CD1c-positive myeloid dendritic cell (primary cell): ENCODE measurements around the gene HM13.
A peak's percentile ranks its signal among the peaks of the same experiment; 100 is the strongest.
"Not testable (repeated sequence)": the region's sequence is repeated elsewhere in the genome, so short reads cannot be mapped to it uniquely, and the experiment has no call there.

Experiments
- DNase-seq: peaks from one replicate; pipeline ENCODE4 v3.0.0-alpha.2; 2016; ENCODE audit errors: extremely low spot score

The HM13 gene

DNA sequence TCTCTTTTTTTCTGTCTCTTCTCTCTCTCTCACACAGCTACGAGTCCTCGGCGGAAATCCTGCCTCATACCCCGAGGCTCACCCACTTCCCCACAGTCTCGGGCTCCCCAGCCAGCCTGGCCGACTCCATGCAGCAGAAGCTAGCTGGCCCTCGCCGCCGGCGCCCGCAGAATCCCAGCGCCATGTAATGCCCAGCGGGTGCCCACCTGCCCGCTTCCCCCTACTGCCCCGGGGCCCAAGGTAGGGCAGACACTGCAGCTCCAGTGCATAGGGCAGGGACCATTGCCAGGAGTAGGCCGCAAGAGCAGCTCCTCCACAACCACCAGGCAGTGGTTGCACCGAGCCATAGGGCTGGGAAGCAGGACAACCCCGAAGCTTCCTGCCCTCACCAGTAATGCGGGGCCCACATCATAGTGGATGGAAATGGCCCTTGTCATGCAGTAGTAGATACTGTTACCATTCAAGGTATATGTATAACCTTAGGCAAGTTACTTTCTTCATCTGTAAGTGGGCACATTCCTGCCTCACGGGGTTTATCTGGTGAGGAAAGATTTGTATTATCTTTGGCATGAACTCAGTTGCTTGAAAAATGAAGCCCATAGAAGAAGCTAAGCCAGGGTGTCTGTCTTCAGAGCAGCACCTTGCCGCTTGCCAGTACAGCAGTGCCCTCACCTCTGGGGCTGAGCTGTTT is 53.9 kb downstream of the HM13 start:
- DNase-seq, result no peak

DNA sequence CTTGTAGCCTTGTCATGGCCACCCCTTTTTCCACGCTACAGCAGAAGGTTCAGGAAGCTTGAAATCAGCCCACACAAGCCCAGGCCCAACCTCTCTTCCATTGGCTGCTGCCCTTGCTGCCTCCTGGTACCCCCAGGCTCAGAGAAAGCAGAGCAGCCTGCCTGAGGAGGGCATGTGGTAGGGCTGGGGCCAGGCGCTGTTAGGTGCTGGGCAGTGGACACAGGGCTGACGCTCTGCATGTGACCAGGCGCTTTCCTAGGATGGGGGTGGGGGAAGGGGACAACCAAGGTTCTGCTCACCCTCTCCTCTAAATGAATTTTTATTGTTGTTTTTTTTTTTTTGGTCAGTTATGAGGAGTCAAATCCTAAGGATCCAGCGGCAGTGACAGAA is 54.5 kb downstream of the HM13 start:
- DNase-seq, result no peak

DNA sequence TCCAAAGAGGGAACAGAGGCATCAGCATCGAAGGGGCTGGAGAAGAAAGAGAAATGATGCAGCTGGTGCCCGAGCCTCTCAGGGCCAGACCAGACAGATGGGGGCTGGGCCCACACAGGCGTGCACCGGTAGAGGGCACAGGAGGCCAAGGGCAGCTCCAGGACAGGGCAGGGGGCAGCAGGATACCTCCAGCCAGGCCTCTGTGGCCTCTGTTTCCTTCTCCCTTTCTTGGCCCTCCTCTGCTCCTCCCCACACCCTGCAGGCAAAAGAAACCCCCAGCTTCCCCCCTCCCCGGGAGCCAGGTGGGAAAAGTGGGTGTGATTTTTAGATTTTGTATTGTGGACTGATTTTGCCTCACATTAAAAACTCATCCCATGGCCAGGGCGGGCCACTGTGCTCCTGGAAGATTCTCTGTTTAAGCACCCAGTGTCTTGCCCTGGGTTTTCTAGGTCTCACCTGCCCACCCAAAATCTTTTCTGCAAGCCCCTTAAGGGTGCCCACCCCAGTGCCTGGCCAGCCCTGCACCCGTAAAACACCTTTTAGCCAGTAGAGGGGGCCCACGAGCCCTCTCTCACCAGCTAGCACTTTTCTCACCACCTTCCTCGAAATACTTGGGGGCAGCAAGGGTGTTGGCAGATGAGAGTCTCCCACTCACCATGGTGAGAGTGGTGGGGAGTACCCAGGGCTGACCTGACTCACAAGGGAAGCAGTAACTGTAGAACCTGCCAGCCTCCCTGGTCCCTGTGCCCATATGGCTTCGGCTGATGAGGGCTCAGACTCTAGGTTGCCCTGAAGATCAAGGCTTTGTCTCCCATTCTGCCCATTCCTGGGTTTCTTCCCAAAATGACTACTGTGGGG is 55.1 kb downstream of the HM13 start:
- DNase-seq, result peak; percentile 53

GRCh38 chr20:31570021-31570463 is 55.8 kb downstream of the HM13 start:
- peak; percentile 36 for DNase-seq

GRCh38 chr20:31570735-31571617 is 56.7 kb downstream of the HM13 start:
- no peak for DNase-seq

- DNase-seq, result no peak
These were observed 57.9 kb downstream of the HM13 start for GRCh38 chr20:31572042-31572700.

DNA sequence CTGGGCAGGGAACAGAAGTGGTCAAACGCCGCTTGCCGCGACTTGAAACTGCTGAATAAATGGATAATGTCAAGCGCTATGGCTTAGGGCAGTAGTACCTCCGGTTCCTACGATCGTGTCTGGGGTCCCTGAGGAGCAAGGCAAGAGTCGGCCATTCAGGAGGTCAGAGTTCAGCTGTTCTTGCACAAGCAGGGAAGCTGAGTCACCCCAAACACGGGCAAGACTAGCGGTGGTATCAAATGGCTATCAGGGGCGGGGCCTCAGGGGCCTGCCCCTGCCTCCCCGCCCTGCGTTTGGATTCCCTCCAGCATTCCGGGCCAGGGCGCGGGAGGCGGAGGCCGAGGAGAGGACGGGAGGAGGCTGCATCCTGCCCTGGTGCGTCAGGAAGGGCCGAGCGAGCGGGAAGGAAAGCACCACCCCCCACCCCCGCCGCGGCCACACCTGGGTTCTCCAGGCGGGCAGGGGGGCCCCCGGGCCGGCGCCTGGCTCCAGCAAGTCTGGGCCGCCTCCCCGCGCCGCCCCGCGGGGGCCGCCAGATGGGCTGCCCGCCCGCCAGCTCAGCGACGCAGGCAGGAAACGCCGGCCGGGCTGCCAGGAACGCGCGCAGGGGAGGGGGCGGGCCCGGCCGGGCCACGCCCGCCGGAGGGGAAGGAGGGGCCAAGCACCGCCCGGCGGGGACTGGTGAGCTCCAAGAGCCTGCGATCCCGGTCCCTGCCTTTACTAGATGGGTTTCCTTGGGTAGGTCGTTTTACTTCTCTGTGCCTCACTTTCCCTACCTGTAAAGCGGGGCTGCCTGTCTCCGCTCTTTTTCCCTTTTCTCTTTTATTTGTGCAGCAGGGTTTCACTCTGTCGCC is 58.7 kb downstream of the HM13 start:
- DNase-seq, result peak; percentile 95

- DNase-seq, result no peak
These were observed 59.5 kb downstream of the HM13 start for GRCh38 chr20:31573555-31574321.

DNA sequence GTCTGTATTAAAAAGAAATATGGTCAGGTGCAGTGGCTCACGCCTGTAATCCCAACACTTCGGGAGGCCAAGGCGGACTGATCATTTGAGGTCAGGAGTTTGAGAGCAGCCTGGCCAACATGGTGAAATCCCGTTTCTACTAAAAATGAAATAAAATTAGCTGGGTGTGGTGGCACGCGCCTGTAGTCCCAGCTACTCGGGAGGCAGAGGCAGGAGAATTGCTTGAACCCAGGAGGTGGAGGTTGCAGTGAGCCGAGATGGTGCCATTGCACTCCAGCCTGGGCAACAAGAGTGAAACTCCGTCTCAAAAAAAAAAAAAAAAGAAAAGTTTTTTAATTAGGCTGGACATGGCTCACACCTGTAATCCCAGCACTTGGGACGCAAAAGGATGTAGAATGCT is 60.7 kb downstream of the HM13 start:
- not testable (repeated sequence) for DNase-seq

DNA sequence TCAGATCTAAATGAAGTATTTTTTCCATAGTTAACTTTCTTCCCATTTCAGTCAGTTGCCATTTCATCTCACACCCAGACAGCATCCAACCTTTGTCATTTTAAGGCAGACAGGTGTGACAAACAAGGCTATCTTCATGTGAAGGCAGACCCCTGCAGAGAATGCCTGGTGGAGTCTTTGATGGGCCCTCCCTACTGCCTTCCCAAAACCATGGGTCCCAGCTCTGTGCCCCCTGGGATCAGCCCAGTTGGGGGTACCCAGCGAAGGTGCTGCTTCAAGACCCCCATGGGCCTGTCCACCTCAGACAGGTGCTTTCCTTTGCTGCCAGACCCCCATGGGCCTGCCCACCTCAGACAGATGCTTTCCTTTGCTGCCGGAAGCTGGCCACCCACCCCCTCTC is 62.5 kb downstream of the HM13 start:
- DNase-seq, result no peak

DNA sequence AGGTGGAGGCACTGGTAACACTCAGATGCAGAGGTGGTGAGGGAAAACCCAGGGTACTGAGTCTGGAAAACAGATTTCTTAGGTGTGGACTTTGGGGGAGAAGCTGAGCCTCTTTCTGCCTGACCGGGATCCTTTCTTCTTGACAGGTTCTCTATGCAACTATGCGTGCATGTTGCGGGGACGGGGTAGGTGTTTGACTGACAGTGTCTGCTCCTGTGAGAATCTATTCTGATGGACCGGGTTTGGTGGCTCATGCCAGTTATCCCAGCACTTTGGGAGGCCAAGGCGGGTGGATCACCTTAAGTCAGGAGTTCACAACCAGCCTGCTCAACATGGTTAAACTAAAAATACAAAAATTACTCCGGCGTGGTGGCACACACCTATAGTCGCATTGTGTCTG is 63.0 kb downstream of the HM13 start:
- no peak for DNase-seq

DNA sequence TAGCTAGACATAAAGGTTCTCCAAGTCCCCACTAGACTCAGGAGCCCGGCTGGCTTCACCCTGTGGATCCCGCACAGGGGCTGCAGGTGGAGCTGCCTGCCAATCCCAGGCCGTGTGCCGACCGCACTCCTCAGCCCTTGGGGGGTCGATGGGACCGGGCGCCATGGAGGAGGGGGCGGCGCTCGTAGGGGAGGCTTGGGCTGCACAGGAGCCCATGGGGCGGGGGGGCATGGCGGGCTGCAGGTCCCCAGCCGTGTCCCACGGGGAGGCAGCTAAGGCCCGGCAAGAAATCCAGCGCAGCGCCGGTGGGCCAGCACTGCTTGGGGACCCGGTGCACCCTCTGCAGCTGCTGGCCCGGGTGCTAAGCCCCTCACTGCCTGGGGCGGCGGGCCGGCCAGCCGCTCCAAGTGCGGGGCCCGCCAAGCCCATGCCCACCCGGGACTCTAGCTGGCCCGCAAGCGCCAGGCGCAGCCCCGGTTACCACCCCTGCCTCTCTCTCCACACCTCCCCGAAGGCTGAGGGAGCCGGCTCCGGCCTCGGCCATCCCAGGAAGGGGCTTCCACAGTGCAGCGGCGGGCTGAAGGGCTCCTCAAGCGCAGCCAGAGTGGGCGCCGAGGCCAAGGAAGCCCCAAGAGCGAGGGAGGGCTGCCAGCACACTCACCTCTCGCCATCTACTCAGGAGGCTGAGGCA is 64.4 kb downstream of the HM13 start:
- DNase-seq, result no peak

- no peak for DNase-seq
These were observed 65.0 kb downstream of the HM13 start for GRCh38 chr20:31579245-31579644.

DNA sequence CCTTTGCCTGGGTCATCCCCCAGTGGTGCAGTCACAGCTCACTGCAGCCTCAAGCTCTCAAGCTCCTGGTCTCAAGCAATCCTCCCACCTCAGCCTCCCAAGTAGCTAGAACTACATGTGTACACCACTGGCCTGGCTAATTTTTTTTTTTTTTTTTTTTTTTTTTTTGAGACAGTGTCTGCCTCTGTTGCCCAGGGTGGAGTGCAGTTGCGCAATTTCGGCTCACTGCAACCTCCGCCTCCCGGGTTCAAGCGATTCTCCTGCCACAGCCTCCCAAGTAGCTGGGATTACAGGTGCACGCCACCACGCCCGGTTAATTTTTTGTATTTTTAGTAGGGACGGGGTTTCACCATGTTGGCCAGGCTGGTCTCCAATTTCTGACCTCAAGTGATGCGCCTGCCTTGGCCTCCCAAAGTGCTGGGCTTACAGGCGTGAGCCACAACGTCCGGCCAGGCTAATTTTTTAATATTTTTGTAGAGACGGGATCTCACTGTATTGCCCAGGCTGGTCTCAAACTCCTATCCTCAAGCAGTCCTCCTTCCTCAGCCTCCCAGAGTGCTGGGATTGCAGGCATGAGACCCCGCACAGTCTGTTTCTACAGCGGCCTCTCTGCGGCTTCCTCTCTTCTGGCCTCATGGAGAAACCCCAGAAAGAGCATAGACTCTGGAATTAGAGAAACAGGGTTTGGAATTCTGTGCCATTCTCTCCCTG is 65.9 kb downstream of the HM13 start:
- DNase-seq, result not testable (repeated sequence)

DNA sequence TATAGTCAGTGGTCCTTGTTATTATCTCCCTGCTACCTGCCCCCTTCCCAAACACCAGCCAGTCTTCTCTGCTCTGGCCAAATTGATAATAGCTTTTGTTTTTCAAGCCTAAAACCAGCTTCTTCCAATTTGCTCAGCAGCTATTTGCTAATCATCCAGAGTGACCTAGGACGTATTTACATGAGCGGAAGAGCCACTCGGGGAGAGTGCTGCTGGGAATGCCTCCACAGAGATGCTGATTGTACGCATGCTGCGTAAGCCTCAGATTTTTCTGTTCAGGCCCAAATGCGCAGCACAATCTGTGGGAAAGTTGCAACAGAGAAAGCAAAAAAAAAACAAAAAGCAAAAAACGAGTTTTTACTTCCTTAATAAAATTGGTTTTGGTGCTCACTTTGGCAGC is 66.5 kb downstream of the HM13 start:
- DNase-seq, result no peak

- DNase-seq, result no peak
These were observed 67.1 kb downstream of the HM13 start for GRCh38 chr20:31581391-31581790.

DNA sequence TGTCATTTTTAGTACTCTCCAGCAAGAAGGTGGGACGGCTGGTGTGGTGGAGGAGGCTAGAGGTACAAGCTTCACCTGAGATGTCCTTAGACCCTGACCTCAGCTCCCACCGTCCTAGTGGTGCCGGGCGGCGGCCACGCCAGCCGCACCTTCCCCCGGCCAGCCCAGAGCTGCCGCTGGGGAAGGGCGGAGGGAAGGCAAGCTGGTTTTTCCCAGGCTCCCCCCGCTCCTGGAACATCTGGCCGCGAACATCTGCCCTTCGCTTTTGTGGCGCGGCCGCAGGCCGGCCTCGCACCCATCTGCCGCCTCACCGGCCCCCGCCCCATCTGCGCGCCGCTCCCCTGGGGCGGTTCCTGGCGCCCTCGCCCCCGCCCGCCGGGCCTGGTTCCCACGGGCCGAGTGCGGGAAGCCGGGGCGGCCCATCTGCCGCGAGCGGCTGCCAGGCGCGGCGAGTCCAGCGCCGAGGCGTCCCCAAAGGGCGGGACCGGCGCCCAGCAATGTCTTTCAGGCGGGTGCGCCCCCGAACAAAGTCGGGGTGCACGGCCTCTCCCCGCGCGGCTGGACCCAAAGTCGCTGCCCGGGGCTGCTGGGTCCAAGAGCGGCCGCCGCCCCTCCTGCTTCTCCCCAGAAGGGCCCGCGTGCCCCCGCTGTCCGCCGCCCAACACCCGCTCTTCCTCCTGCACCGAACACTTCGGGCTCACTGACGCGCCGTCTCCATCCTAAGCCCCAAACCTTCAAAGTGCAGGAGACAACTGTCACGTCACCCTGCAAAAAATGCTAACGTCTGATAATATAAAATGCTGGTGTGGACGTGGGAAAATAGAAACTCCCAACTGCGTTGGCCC is 73.5 kb downstream of the HM13 start:
- peak; percentile 58 for DNase-seq

DNA sequence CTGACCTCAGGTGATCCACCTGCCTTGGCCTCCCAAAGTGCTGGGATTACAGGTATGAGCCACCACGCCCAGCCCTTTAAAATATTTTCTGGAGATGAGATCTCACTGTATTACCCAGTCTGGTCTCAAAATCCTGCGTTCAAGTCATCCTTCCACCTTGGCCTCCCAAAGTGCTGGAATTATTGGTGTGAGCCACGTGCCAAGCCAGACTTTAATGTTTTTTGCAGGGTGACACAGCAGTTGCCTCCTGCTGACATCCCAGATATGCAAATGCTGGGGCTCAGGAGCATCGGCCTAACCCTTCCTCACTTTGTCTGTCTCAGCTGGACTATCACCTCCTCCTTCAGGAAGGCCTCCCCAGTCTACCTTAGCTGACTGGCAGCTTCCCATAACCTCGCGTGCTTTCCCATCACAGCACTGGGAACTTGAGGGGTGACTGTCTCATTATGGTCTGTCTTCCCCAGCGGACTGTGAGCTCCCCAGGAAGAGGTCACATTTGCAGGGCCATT is 76.5 kb downstream of the HM13 start:
- DNase-seq, result no peak
